ENCODE measurements around the gene HOXA13.

Gene HOXA13

DNA sequence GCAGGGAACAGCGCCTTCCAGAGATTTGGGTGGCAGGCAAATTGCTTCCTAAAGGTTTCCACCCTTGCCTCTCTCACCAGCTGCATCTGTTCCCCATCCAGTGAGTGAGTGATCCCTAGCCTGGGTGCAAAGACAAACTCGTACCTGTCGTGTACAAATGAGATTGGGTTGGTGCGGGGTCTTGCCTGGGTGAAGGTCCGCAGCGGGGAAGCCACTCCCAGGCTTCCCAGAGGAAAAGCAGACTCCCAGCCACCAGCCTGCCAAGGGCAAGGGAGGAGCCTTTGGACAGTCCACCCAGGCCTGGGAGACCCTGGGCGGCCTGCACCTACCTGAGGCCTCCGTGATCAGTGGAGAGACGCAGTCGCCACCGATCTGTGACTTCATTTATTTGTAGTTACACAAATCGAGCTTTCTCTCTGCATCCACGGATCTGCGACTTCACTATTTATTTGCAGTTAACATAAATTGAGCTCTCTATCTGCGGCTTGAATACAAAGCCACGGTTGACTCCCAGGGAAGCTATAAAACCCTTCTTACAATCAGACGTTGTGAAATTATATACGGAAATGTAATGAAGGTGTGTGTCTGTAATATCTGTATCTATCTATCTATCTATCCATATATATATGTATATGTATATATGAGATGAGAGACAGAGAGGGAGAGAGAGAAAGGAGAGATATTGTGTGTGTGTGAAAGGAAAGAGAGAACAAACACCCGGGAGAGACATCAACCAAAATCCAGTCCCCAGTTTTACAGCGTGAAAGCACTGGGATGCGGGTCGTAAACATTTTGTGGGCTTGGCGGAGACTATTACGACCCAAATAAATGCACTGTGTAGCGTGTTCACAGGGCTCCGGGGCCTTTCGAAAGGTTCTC is 40.4 kb downstream of the HOXA13 start:
- no peak for DNase-seq (ENCODE audit: low spot score)

DNA sequence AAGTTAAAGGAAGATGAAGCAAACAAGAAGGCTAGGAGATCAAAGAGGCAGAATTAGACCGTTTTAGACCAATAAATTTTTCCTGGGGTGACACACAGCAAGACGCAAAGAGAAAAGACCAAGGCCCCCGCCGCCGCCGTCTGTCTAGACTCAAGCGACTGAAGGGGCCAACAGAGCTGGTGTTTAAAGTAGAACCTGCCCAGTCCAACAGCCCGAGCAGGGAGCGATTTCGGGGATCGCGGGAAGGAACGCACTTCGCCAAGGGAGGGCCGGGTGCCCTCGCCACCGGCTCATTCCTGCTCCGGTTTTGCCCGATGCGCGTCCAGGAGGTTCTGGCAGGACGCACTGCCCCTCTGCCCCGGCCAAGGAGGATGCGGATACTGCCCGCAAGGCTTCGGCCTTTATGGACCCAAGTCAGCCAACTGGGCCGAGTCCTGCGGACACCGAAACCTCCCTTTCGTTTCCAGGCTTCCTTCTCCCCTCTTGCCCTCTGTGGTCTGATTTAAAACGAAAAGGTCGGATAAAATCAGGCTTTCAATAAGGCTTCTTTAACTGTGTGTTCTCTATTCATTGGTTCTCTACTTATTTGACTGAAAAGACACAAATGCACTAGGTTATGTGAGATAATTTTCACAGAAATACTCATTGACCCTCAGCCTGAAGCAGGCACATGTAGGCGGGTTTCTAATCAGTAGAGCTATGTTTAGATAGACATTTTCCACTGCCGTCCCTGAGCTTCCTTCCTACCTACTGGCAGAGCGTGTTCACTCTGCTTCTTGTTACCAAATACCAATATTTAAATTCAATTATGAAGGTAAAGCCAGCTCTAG is 41.2 kb downstream of the HOXA13 start:
- no peak for DNase-seq (ENCODE audit: low spot score)

DNA sequence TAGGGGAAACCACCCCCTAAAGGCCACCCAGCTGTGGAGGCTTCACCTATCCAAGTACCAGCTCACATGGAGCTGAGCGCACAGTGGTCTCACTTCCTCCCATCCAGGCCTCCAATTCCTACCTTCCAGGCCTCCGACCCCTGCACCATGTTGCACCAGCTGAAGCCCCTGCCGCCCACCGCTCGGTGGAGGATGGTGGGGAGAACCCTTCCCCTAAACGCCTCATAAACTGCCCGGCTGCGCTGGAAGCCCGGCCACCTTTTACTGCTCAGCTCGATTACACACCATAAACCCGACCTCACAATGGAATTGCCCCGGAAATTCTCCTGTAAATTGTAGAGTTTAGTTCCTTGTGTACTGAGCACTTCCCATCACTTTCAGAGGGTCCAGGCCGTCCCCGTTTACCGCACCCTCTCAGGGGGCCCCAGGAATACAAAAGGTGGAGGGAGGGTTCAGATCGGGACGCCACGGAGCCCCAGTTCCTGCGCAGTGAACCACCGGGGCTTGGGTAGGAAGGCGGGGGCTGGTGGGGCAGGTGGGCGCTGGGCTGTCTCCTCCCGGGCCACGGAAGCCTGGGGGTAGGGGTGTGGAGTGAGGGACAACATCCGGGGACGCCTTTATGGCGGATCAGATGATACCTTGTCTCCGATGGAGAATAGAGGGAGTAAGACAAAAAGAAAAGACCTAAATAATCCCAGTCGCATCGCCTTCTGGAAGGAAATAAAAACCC is 42.0 kb downstream of the HOXA13 start:
- DNase-seq (ENCODE audit: low spot score), result no peak

DNA sequence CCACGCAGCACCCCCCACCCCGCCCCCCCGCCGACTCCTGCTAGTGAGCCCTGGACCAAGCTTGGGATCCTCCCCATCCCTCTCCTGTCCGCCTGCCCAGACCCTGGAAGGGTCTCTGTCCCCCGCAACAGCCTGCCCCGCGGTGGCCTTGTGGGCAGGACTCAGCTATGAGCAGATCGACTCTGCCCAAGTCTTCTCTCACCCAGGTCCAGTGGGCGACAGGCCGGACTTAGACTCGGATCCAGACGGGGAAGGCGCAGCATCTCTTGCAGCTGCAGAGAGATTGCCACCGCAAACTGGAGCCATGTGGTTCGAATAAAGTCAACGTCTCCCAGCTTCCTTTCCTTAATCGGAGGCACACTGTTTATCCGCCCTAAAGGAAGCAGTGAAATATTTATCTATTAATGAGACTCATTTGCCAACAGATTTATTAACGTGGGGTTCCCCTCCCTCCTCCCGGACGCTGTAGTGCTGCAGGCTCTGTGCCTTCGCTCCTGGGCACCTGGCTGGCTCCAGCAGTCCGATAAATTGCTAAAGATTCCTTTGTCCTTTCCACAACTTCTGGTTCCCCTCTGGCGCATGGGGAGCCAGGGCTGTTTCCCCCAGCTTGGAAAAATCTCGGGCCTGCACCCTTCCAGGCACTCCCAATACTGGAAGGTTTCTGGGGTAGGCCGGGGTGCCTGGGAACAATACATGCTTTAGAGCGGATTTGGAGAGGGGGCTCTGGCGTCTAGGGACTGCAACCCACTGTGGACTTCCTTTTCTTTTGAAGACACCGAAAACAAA is 42.8 kb downstream of the HOXA13 start:
- no peak for DNase-seq (ENCODE audit: low spot score)

DNA sequence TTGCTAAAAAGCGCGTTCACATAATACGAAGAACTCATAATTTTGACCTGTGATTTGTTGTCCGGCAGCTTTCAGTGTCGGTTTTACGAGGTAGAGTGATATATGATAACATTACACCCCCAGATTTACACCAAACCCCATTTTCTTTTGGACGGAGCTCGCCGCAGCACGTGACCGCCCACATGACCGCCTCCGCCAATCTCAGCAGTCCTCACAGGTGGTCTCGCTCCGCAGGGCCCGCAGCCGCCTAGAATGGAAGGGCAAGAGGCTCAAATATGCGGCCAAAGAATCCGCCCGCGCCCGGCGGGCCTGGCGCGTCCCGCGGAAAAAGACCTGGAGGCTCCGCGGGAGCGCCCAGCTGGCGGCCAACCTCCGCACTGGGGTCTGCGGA is 43.4 kb downstream of the HOXA13 start, which contains the start of gene HOXA7:
TSS of gene HOXA7 (minus strand) at position 168 of the 391 bp plus-strand sequence. CDS start at position 38, 130 bp downstream.
- peak; percentile 70 for DNase-seq (ENCODE audit: low spot score)

DNA sequence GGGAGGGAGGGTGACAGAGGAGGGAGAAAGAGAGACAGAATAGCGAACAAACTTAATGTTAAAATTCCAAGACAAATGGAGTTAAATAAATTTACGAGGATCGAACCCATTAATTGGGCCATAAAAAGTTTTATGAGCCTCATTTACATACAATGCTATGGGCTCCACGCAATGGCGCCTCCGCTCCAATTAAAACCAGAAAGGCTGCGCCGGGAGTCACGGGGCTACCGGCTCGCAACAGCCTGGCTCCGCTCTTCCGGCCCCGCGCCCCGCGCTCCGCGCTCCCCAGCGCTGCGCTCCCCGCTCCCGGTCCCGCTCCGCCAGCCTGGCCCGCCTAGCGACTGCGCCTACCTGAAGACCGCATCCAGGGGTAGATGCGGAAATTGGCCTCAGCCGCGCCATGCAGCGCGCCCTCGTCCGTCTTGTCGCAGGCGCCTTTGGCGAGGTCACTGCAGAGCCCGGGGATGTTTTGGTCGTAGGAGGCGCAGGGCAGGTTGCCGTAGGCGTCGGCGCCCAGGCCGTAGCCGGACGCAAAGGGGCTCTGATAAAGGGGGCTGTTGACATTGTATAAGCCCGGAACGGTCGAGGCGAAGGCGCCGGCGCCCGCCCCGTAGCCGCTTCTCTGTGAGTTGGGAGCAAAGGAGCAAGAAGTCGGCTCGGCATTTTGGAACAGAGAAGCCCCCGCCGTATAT is 43.9 kb downstream of the HOXA13 start:
- DNase-seq (ENCODE audit: low spot score), result no peak

DNA sequence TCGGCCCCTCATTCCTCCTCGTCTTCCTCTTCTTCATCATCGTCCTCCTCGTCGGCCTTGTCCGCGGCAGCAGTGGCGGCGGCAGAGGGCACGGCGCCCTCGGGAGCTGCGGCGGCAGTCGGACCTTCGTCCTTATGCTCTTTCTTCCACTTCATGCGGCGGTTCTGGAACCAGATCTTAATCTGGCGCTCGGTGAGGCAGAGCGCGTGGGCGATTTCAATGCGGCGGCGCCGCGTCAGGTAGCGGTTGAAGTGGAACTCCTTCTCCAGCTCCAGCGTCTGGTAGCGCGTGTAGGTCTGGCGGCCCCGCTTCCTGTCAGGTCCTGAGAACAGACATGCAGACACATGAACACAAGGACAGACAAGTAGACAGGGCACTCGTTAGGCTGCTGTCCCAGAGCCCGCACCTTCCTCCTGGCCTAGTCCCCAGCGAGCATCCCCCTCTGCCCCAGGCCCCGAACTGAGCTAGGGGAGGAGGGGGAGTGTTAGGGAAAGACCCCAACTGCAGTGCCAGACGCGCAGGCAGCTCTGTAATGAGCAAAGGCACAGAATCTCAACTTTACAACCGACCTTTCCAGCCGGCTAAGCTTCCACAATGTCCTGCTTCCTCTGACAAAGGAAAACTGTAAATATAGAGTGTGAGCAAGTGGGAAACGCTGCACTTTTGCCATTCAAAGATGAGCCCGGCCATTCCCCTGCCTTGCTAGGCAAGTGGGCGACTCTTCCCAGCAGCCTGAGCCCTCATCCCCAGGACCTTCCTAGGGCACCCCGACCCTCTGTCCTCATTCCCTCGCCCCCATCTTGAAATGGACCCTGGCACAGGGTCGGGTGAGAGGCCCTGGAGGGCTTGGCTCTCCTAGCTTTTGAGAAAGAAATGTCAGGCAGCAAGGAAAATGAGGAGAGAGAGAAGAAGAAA is 44.7 kb downstream of the HOXA13 start:
- DNase-seq (ENCODE audit: low spot score), result no peak

DNA sequence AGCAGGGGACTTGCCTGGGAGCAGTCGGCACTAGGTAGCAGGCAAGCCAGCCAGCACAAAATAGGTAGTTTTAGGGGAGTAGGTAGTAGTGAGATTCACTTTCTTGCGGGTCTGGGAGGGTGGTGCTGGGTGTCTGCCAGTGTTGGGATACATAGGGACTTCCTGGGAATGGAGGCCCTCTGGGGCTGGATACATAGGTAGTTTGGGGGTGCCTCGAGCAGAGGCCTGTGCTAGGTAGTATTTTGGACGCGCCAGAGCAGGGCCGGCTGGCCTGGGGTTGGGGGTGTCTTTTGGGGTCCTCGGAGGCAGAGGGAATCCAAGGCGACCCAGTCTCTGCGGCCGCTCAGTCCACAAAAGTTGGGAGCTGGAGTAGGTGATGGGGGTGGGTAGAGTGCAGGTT is 45.5 kb downstream of the HOXA13 start:
- DNase-seq (ENCODE audit: low spot score), result no peak

GRCh38 chr7:27153526-27153925 is 46.4 kb downstream of the HOXA13 start:
- DNase-seq (ENCODE audit: low spot score), result no peak

GRCh38 chr7:27152816-27153442 is 47.0 kb downstream of the HOXA13 start:
- DNase-seq (ENCODE audit: low spot score), result no peak

DNA sequence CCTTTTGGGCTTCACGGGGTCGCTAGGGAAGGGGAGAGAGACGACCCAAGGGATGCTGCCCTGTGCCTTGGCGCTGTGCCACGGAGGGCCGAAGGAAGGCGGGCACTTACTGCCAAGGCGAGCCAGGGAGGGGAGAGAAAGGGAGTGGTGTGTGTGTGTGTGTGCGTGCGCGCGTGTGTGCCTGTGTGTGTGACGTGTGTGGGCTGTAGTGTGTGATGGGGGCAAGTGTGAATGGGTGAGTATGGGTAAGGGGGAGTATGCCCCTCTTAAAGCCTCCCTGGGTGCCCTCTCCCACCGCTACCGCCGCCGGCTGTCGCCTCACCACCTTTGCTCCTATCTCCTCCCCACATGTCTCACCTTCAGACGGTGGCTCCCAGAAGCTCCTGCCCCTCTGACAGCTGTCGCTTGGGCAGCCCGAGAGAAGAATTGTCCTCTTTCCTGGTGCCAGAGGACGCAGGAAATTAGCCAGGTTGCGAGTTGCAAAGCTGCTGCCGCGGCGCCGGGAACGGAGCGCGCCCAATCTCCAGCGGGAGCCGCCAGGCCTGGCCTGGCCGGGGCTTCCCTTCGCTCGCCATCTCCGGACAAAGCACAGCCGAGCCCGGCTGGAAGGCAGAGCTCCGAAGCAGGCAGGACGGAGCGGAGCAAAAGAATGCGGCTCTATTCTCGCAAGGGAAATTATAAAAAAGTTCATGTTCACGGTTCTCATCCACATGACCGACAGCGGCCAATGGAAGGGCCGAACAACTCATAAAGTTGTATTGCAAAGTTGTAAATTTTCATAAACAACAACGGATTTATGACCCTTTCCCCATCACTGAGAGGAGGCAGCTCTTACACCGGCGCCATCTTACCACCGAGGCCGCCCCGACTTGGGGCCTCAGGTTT is 47.7 kb downstream of the HOXA13 start, which contains the start of gene HOXA3:
TSS of gene HOXA3 (minus strand) at position 653 of the 885 bp plus-strand sequence. CDS start 41,943 bp downstream, outside the sequence.
- DNase-seq (ENCODE audit: low spot score), result no peak

DNA sequence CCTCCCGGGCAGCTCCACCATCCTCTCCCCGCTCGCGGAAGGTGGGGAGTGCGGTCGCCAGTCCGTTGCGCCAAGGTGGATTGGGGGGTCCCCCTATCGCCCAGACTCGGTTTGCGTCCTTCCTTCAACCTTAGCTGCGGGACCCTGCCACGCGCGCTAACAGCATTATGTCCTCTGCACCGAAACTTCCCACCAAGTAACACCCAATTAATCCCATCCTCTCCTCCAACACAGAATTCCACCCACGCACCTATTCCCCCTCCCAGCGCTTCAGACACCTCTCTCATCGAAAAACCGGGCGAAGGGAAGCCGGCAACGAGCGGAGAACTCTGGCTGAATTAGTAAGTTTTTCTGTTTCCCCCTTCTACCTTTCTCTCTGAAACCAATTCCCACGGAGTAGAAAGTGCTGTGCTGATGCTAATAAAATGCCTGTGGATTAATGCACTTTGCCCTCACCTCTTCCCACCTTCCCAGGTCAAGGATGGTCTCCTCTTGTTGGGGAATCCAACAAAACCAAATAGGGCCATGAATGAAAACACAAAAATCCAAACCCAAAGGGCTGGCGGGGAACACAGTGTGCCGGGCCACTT is 48.5 kb downstream of the HOXA13 start:
- DNase-seq (ENCODE audit: low spot score), result no peak

GRCh38 chr7:27150568-27151340 is 49.1 kb downstream of the HOXA13 start:
- DNase-seq (ENCODE audit: low spot score), result no peak

DNA sequence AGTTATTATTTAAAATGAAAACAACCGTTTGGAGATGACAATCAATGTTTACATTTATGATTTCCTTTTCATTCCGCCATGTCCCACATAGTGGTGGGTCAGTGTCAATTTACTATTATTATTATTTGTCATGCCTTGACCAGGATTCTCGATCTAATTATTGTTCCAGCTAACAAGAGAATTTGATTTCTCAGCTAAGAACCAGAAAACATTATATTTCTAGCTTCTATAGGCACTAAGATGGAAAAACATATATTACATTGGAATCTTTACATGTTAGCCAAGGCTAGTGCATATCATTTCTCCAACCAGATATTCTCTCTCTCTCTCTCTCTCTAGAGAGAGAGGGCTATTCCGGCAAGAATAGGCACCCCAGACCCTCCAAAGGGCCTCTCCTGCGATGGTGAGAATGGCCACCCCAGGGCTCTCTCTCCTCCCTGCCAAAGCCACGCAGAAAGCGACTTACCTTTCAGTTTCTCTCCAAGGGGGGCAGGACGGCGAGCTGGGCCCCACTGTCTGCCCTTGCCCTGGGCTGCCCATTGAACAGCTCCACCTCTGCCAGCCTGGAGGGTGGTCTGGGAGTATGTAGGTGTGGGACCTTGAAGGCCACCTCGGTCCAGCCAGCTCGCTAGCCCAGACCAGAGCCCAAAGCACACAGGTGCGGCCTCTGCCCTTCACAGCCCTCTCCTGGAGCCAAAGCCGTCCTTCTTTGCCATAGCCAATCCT is 49.9 kb downstream of the HOXA13 start:
- no peak for DNase-seq (ENCODE audit: low spot score)

DNA sequence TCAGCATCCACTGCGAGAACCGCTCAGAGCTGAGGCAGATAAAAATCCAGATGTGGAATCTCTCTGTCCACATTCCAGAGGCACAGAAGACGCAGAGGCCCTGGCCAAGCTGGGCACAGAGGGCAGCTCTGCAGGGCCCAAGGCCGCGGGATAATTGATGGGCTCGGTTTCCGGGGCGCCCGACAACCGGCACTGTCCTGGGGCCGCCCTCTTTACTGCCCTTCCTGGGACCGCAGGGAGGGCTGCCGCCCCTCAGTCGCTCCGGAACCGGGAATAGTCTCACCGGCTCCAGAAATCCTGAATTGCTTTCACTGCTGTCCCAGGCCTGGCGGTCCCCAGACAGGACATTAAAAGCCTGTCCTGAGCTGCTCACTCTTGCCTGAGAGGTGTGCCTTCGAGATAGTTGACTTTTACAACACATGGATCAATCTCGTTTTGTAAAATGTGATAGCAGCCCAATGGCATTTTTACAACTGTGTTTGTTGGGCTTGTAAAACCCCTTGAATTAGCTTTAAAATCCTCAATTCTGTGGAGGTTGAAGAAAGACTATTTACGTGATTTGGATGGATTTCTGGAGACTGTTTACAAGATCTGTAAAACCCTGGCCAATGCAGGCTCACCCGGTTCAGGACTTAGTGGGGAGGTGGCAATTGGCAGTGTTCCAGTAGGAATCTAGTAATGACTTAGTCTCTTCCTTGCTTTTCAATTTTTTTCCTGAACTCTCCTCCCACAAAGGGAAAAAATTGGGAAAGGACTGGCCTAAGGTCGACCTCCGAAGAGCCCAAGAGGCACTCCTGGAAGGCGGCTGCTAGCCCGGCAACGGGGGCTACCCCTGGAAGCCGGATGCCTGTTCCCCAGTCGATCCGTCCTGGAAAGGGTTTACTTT is 50.9 kb downstream of the HOXA13 start:
- no peak for DNase-seq (ENCODE audit: low spot score)
